DMS53 treated with DMSO at 0.1 percent for 48 hours (cell line): ENCODE data around the gene STAT1.
"Not testable (repeated sequence)": the region's sequence is repeated elsewhere in the genome, so short reads cannot be mapped to it uniquely, and the experiment has no call there.

Source experiments
- DNase-seq: peaks from one replicate; lab custom pipeline; 2025; ENCODE audit not compliant: unreplicated experiment; lab: John Stamatoyannopoulos, UW

Gene STAT1

DNA sequence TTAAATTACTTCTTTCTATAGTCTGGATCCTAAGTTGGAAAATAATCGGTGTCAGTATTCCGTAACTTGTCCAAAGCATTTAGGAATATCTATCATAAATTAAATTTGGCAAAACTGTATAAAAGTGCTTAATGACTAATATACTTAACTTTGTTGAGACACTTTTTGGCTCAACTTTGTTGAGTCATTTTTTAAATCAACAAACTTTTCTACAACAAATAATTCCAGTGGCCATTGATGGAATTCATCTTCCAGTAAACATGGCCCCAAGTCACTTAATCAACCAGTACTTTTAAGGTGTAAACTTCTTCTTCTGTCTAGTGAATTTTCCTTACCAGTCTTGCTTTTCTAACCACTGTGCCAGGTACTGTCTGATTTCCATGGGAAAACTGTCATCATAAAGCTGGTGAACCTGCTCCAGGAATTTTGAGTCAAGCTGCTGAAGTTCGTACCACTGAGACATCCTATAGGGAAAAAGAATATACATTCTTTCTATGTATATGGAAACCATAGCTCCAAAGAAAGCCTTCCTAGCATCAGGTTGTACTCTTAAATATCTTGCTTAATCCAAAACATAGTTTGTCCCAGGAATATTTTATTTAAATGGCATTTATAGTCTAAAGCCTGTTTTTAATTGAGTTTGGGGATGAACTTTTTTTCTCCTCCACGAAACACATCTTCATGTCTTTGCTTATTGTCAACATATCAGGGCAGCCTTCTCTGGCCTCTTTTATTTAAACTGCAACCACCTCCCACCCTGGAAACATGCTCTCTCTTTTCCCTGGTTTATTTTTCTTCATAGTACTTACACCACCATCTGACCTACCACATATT is 4.2 kb downstream of the STAT1 start:
- DNase-seq: no peak

- DNase-seq: no peak
Measured at GRCh38 chr2:191008286-191008685, 5.7 kb downstream of the STAT1 start.

DNA sequence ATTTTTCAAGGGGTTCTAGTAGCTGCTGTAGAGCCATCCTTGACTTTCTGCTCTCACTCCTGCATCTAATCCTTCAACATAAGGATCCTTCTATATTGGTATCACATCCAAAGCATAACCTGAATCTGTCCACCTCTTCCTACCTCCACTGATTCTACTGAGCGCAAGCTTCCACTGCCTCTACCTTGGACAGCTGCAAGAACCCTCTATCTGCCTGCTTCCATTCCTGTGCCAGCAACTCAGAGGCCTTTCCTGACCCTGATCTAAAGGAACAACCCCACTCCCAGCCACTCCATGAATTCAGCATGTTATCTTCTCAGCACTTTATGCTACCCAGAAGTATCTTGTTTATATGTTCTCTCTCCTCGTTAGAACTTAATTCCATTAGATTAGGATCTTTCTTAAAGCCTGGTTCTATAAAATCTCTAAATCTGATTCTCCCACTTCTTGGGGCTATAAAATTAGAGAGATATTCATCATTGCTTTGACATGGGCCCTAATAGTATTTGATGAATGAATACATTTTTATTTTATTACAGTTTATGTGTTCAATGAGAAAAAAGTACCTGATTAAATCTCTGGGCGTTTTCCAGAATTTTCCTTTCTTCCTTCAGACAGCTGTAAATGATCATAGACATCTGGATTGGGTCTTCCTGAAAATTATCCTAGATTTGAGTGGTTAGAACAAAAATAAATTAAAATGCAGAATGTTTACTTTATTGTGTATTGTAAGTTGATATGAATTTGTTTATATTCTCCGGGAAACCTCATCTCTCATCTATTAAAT is 6.8 kb downstream of the STAT1 start:
- no peak for DNase-seq

DNA sequence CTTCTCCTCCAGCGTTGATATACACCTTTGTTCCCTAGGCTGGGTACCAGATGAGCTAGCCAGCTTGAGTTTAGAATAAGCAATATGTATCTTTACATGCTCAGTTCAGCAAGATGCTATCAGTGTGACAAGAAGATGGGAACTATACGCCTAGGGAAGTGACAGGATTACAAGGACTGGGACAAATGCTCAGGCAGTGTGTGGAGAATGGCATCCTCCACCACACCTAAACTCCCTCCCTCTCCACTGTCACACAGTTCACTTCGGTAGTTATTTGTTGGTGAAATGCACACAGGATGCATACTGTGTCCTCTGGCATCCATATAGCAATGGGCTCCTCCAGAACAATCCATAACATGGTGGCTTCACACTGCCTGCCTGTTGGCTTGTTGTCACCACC is 7.7 kb downstream of the STAT1 start:
- no peak for DNase-seq

DNA sequence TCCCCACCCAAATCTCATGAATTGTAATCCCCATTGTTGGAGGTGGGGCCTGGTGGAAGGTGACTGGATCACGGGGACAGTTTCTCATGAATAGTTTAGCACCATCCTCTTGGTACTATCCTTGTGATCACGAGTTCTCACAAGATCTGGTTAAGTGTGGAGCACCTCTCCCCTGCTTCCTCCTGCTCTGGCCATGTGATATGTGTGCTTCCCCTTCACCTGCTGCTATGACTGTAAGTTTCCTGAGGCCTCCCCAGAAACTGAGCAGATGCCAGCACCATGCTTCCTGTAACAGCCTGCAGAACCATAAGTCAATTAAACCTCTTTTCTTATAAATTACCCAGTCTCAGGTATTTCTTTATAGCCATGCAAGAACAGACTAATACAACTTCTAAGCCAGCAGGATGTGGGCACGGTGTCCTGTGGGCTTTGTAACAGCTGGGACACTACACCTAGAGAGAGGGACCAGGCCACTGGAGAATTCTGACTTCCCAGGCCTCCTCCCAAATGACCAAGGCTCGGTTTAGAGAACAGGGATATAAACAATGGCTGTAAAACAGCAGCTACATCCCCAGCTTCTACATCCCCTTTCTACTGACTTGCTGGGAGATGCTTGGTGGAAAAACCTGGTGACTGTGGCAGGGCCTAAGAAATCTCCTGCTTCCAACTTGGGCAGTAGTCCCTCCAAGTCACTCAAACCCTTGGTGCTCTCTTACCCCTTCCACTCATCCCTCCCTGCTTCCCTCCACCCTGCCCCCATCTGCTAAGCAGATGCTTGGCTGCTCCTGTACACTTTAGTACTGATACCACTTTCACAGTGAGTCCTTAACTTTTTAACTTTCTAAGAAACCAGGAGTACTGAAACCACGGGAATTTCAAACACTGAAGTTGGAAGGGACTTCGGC is 10.3 kb downstream of the STAT1 start:
- no peak for DNase-seq

- no peak for DNase-seq
Measured at GRCh38 chr2:191001624-191002023, 12.3 kb downstream of the STAT1 start.

DNA sequence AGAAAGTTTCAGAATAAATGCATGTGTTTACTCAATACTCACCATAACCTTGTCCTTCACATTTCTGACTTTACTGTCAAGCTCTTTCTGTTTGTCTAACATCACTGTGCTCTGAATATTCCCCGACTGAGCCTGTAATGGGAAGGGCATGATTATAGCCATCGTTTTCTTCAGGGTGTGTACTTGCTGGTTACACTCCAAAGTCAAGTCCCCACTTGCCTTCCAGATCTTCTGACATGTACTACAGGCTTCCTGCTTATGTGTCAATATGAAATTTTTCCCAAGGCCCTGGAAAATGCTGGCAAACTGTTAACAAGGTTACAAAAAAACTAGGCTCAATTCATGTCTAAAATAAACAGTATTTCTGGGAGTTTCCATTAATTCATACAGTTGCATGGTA is 12.9 kb downstream of the STAT1 start:
- no peak for DNase-seq

DNA sequence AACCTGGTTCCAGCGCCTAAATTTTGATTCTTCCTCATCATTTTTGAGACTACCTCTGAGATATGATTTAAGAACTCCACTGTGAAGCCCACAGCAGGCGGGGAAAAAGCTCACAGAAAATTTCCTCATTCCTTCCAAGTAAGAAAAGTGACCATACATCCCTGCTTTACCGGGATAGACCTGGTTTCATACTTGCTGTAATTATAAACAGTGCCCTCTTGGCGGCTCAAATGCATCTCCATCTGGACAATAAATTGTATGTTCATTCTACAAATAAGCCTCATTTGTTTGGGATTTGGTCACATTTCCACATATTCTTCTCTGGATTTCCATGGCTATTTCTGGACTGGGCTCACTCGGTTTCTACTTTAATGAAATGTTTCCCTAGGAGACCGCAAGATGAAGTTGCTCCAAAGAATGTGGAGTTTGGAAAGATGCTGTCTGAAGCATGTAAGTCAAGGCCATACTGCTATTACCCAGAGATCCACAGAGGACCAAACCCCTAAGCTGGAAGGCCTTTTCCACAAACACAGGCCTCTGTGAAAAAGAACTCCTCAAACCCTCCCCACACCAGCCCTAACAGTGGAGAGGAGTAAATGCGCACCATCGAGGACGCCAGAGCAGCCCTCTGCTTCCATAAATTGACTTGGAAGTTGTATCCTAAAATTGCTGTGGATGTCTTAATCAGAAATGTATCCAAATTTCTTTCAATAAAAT is 13.9 kb downstream of the STAT1 start:
- no peak for DNase-seq

DNA sequence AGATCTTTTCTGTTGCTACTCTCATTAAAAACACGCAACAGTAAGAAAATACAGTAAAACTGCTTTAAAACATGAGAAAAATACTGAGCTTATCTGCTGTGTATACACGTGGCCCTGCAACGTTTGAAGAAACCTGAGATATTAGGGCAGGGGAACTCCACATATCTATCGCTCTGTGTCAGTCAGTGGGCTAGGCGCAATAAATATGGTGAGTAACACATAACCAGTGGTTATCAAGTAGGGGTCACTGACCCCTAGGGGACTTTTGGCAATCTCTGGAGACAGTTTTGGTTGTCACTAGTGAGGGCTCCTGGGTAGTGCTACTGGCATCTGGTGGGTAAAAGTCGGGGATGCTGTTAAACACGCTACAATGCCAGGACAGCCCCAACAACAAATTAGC is 14.9 kb downstream of the STAT1 start:
- DNase-seq: no peak

DNA sequence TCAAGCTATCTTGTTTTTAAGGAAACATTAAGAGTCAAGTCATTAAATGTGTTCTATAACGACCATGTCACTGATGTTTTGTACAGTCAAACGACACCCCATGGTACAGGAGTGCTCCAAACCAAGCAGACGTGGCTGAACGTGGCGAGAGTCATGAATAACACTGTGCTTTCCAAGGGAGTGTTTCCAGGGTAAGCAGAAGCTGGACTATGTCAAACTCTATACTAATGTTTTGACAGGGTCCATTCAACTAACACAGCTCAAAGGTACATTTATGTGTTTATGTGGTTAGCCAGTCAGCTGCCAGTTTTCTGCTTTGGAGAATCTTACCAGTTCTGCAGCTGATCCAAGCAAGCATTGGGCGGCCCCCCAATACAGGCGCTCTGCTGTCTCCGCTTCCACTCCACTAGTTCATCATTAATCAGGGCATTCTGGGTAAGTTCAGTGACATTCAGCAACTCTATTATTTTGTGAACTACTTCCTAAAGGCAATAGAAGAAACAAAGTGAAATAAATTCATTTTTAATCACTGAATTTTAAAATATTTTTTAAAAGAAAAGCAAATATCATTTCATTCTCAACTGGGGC is 16.4 kb downstream of the STAT1 start:
- no peak for DNase-seq

- no peak for DNase-seq
Measured at GRCh38 chr2:190996947-190997346, 17.0 kb downstream of the STAT1 start.

- no peak for DNase-seq
Measured at GRCh38 chr2:190996338-190996946, 17.5 kb downstream of the STAT1 start.

DNA sequence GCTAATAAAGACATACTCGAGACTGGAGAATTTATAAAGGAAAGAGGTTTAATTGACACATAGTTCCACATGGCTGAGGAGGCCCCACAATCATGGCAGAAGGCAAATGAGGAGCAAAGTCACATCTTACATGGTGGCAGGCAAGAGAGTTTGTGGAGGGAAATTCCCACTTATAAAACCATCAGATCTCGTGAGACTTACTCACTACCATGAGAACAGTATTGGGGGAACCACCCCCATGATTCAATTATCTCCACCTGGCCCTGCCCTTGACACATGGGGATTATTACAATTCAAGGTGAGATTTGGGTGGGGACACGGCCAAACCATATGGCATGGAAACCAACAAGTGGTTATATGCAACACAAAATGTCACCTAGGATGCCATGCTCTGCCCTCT is 18.7 kb downstream of the STAT1 start:
- DNase-seq: not testable (repeated sequence)

GRCh38 chr2:190994148-190994547 is 19.8 kb downstream of the STAT1 start:
- DNase-seq: no peak

DNA sequence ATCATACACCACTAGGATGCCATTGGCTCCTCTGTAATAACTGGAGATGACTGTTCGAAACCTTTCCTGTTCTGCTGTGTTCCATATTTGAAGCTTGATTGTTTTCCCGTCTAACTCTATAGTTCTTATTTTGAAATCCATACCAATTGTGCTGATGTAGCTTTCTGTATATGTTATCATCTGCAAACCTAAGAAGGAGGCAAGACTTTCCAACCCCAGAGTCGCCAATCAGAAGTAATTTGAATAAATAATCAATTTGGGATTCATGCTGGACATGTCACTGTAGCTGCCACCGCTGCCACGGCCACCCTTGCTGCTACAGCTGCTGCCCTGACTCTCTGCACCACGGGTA is 20.7 kb downstream of the STAT1 start:
- no peak for DNase-seq

GRCh38 chr2:190990132-190990531 is 23.8 kb downstream of the STAT1 start:
- DNase-seq: no peak

DNA sequence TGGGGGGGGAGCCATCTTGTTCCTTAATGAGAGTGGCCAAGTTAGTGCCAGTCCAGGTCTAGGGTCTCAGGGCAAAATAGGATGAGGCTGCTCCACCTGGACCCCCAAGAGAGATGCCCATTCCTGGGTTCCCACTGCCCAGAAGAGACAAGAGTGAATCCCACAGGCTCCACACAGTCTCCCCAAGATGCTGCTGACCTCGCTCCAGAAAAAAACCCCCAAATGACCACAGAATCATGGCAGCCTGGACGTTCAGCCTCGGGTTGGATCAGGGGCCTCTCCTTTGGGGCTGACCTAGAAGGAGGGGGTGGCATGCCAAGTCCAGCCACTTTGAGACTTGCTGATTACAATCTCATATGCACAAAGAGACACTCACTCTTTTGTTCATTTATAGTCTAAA is 25.1 kb downstream of the STAT1 start:
- DNase-seq: no peak

GRCh38 chr2:190987938-190988337 is 26.0 kb downstream of the STAT1 start:
- DNase-seq: no peak

DNA sequence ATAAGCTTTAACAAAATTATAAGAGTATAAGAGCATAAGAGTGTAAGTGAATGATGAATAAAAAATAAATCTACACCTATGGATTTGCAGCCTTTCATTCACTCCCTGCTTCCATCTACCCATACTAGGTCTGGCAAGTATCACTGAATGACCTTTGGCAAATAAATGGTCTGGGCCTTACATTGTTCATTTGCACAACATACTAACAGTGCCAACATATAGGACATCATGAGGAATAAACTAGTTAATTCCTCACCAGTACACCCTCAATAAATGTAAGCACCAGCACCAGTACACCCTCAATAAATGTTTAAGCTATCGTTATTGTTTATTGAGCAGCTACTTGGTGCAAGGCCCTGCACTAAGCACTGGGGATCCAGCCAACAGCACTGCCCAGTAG is 26.9 kb downstream of the STAT1 start:
- DNase-seq: no peak
